H9 (cell line): ENCODE data around the gene XG. TPM values are rescaled to one million over a fixed set of nuclear protein-coding genes. Genes with fewer than 3 reads are reported as not detected.

Experiments used
- DNase-seq: peaks from one replicate; pipeline ENCODE4 v3.0.0-alpha.2; 2017
- H2AFZ ChIP-seq: one replicate; pipeline ENCODE4 v1.6.1; 2013; ENCODE audit warnings: mild to moderate bottlenecking, low read length, control low read depth, moderate library complexity
- H2AK5ac ChIP-seq: 2 replicates; pipeline ENCODE4 v1.6.1; 2013; ENCODE audit warnings: low read length, control low read depth, mixed read lengths; ENCODE audit not compliant: insufficient read length
- H2BK120ac ChIP-seq: one replicate; pipeline ENCODE4 v1.6.1; 2013; ENCODE audit warnings: low read depth, mild to moderate bottlenecking, low read length, control low read depth, inconsistent platforms; ENCODE audit not compliant: poor library complexity, severe bottlenecking
- H2BK12ac ChIP-seq: 2 replicates; pipeline ENCODE4 v1.6.1; 2013; ENCODE audit warnings: low read length, control low read depth, mixed read lengths, low read depth; ENCODE audit not compliant: insufficient read length
- H2BK15ac ChIP-seq: 2 replicates; pipeline ENCODE4 v1.6.1; 2013; ENCODE audit warnings: low read depth, low read length, control low read depth
- H2BK20ac ChIP-seq: one replicate; pipeline ENCODE4 v1.6.1; 2013; ENCODE audit warnings: low read depth, mild to moderate bottlenecking, low read length, control low read depth, inconsistent platforms; ENCODE audit not compliant: poor library complexity, severe bottlenecking
- H2BK5ac ChIP-seq: 2 replicates; pipeline ENCODE4 v1.6.1; 2013; ENCODE audit warnings: low read length, control low read depth, mixed read lengths; ENCODE audit not compliant: insufficient read length
- H3K14ac ChIP-seq: 2 replicates; pipeline ENCODE4 v1.6.1; 2013; ENCODE audit warnings: low read length, control low read depth; ENCODE audit not compliant: insufficient read depth
- H3K18ac ChIP-seq: 2 replicates; pipeline ENCODE4 v1.6.1; 2013; ENCODE audit warnings: low read depth, mild to moderate bottlenecking, mixed read lengths, low read length, control low read depth; ENCODE audit not compliant: insufficient read length
- H3K23ac ChIP-seq: 2 replicates; pipeline ENCODE4 v1.6.1; 2013; ENCODE audit warnings: low read length, control low read depth, mixed read lengths, low read depth; ENCODE audit not compliant: insufficient read length
- H3K23me2 ChIP-seq: 2 replicates; pipeline ENCODE4 v1.6.1; 2013; ENCODE audit warnings: low read depth, mild to moderate bottlenecking, mixed read lengths, low read length, control low read depth; ENCODE audit not compliant: insufficient read length, poor library complexity, severe bottlenecking
- H3K27ac ChIP-seq: 2 replicates; pipeline ENCODE4 v1.5.1; 2013; ENCODE audit warnings: low read length, control low read depth, mixed read lengths, low read depth; ENCODE audit not compliant: insufficient read length
- H3K27me3 ChIP-seq: 2 replicates; pipeline ENCODE4 v1.6.1; 2013; ENCODE audit warnings: low read length, control low read depth, inconsistent platforms; ENCODE audit not compliant: insufficient read depth
- H3K4ac ChIP-seq: 2 replicates; pipeline ENCODE4 v1.6.1; 2013; ENCODE audit warnings: low read depth, mild to moderate bottlenecking, control low read depth, inconsistent platforms, low read length, moderate library complexity
- H3K4me1 ChIP-seq: 2 replicates; pipeline ENCODE4 v1.6.1; 2013; ENCODE audit warnings: low read length, control low read depth, inconsistent platforms; ENCODE audit not compliant: insufficient read depth
- H3K4me2 ChIP-seq: 2 replicates; pipeline ENCODE4 v1.6.1; 2013; ENCODE audit warnings: low read length, control low read depth, mixed read lengths; ENCODE audit not compliant: insufficient read length, insufficient read depth
- H3K56ac ChIP-seq: 2 replicates; pipeline ENCODE4 v1.6.1; 2013; ENCODE audit warnings: low read depth, mild to moderate bottlenecking, mixed read lengths, low read length, control low read depth; ENCODE audit not compliant: insufficient read length
- H3K79me1 ChIP-seq: 2 replicates; pipeline ENCODE4 v1.6.1; 2013; ENCODE audit warnings: low read depth, mild to moderate bottlenecking, moderate library complexity, low read length, control low read depth, inconsistent platforms; ENCODE audit not compliant: insufficient read depth, poor library complexity, severe bottlenecking
- H3K79me2 ChIP-seq: 2 replicates; pipeline ENCODE4 v1.6.1; 2013; ENCODE audit warnings: low read length, control low read depth, inconsistent platforms; ENCODE audit not compliant: insufficient read depth
- H3K9ac ChIP-seq: 2 replicates; pipeline ENCODE4 v1.6.1; 2013; ENCODE audit warnings: low read length, control low read depth, mixed read lengths; ENCODE audit not compliant: insufficient read length; ENCODE audit errors: extremely low read depth
- H3K9me3 ChIP-seq: one replicate; pipeline ENCODE4 v1.6.1; 2013; ENCODE audit warnings: low read depth, low read length, inconsistent platforms; ENCODE audit not compliant: control insufficient read depth
- H3T11ph ChIP-seq: one replicate; pipeline ENCODE4 v1.6.1; 2013; ENCODE audit warnings: mild to moderate bottlenecking, low read length, control low read depth, inconsistent platforms
- H4K20me1 ChIP-seq: one replicate; pipeline ENCODE4 v1.6.1; 2013; ENCODE audit not compliant: control insufficient read depth, insufficient read length, insufficient read depth
- H4K5ac ChIP-seq: 2 replicates; pipeline ENCODE4 v1.6.1; 2013; ENCODE audit warnings: low read depth, mild to moderate bottlenecking, mixed read lengths, low read length, control low read depth; ENCODE audit not compliant: insufficient read length
- H4K8ac ChIP-seq: replicated peaks from 2 replicates; pipeline ENCODE4 v1.6.1; 2013; ENCODE audit warnings: low read length, control low read depth, mixed read lengths, low read depth; ENCODE audit not compliant: insufficient read length
- H4K91ac ChIP-seq: 2 replicates; pipeline ENCODE4 v1.6.1; 2013; ENCODE audit warnings: low read depth, mild to moderate bottlenecking, moderate library complexity, mixed read lengths, low read length, control low read depth; ENCODE audit not compliant: insufficient read length
- H3K27ac Mint-ChIP-seq, 3 experiments: 2 replicates in 2 of 3; 3 replicates in 1 of 3; pipeline ENCODE4 v1.8.0; 2020 to 2021; ENCODE audit warnings: mixed read lengths in 3 of 3, mild to moderate bottlenecking in 1 of 3, moderate library complexity in 1 of 3
- H3K27me3 Mint-ChIP-seq: 2 replicates; pipeline ENCODE4 v1.8.0; 2021; ENCODE audit warnings: low read depth, mild to moderate bottlenecking, moderate library complexity, mixed read lengths
- H3K36me3 Mint-ChIP-seq, 3 experiments: 2 replicates in 2 of 3; 3 replicates in 1 of 3; pipeline ENCODE4 v1.8.0; 2020 to 2021; ENCODE audit warnings: low read depth in 3 of 3, mixed read lengths in 3 of 3; ENCODE audit not compliant: insufficient read depth in 1 of 3
- H3K4me1 Mint-ChIP-seq, 2 experiments: 2 replicates each; pipeline ENCODE4 v1.8.0; 2020; ENCODE audit warnings: mixed read lengths in 2 of 2
- H3K4me3 Mint-ChIP-seq, 2 experiments: 2 replicates in 1 of 2; 3 replicates in 1 of 2; pipeline ENCODE4 v1.8.0; 2020 to 2021; ENCODE audit warnings: mild to moderate bottlenecking in 2 of 2, mixed read lengths in 2 of 2, moderate library complexity in 1 of 2
- H3K9me3 Mint-ChIP-seq, 2 experiments: 2 replicates in 1 of 2; 3 replicates in 1 of 2; pipeline ENCODE4 v1.8.0; 2020; ENCODE audit warnings: mild to moderate bottlenecking in 2 of 2, mixed read lengths in 2 of 2, moderate library complexity in 1 of 2
- WGBS: extraction: QIAGEN DNeasy Blood & Tissue Kit; methylation state at CpG from one replicate; pipeline ENCODE4 v1.1.7; 2013; ENCODE audit warnings: missing lambda C conversion rate, low lambda C conversion rate, mixed read lengths; ENCODE audit not compliant: insufficient read length; ENCODE audit errors: extremely low coverage; 5-methylcytosine and 5-hydroxymethylcytosine counted together
- total RNA-seq: library from RNA; stranded (reverse); gene quantifications from 2 replicates; pipeline ENCODE4 v1.2.1, GENCODE V29; 2021
- TF ChIP-seq, protein P1 (sequence below): fragments of 200-600 bp; sonication (generic); conservative IDR thresholded peaks from 3 replicates; pipeline ENCODE4 v1.8.0; 2021; ENCODE audit warnings: antibody characterized with exemption, mild to moderate bottlenecking

The XG gene
- total RNA-seq, 1 experiment from 2014 or later, result 1.1 TPM

DNA sequence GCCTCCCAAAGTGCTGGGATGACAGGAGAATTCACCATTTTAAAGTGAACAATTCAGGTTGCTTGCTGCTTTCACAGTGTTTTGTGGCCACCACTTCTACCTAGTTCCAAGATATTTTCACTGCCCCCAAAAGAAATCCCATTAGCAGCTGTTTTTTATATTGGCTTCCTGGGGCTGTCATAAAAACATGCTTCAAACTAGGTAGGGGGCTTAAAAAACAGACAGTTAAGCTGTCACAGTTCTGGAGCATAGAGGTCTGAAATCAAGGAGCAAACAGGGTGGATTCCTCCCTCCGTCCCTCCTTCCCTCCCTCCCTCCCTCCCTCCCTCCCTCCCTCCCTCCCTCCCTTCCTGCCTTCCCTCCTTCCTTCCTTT lies 3.0 kb upstream of the XG start:
- H2BK120ac ChIP-seq, result no peak overlapping the region
- H2BK15ac ChIP-seq, result no peak overlapping the region
- H3K56ac ChIP-seq, result no peak overlapping the region
- peaks cover 6% of the 10 kb centered on the region in 2 experiments; a peak in 3 of 4 replicates for H3K4me1 Mint-ChIP-seq
- H3K79me2 ChIP-seq, result no peaks in the 10 kb centered on the region
- H3K23ac ChIP-seq, result no peak overlapping the region
- H3T11ph ChIP-seq, result no peak overlapping the region
- no peak overlapping the region for H4K91ac ChIP-seq
- H3K27ac Mint-ChIP-seq, result peak overlapping the region in 1 of 3 experiments; percentile 31; a peak in 1 of 7 replicates
- H3K27me3 ChIP-seq, result no peaks in the 10 kb centered on the region
- H3K9me3 ChIP-seq, result no peaks in the 10 kb centered on the region
- no peaks in the 10 kb centered on the region for H3K4me1 ChIP-seq
- H3K4me2 ChIP-seq, result no peak overlapping the region
- H4K5ac ChIP-seq, result no peak overlapping the region
- H4K20me1 ChIP-seq, result no peaks in the 10 kb centered on the region
- no peak overlapping the region for H3K14ac ChIP-seq
- H3K9me3 Mint-ChIP-seq, result peaks cover 0 to 3% of the 10 kb centered on the region in 2 experiments; a peak in 2 of 5 replicates
- H3K23me2 ChIP-seq, result no peaks in the 10 kb centered on the region
- no CpG with 5 or more reads among the region's 1 CpG for WGBS
- no peak overlapping the region for H3K18ac ChIP-seq
- DNase-seq, result no peak
- H3K79me1 ChIP-seq, result no peaks in the 10 kb centered on the region
- no peak overlapping the region for H2BK5ac ChIP-seq
- no peak overlapping the region for H2BK20ac ChIP-seq
- H3K4me3 Mint-ChIP-seq, result no peak overlapping the region
- H2BK12ac ChIP-seq, result no peak overlapping the region
- H3K4ac ChIP-seq, result no peak overlapping the region
- no peak overlapping the region for H3K27ac ChIP-seq
- no peaks in the 10 kb centered on the region for H3K27me3 Mint-ChIP-seq
- TF ChIP-seq, protein P1, sequence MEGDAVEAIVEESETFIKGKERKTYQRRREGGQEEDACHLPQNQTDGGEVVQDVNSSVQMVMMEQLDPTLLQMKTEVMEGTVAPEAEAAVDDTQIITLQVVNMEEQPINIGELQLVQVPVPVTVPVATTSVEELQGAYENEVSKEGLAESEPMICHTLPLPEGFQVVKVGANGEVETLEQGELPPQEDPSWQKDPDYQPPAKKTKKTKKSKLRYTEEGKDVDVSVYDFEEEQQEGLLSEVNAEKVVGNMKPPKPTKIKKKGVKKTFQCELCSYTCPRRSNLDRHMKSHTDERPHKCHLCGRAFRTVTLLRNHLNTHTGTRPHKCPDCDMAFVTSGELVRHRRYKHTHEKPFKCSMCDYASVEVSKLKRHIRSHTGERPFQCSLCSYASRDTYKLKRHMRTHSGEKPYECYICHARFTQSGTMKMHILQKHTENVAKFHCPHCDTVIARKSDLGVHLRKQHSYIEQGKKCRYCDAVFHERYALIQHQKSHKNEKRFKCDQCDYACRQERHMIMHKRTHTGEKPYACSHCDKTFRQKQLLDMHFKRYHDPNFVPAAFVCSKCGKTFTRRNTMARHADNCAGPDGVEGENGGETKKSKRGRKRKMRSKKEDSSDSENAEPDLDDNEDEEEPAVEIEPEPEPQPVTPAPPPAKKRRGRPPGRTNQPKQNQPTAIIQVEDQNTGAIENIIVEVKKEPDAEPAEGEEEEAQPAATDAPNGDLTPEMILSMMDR, result no peak
- no peak overlapping the region for H2AK5ac ChIP-seq
- H3K36me3 Mint-ChIP-seq, result 0 out of 7 replicates have a peak, but pooled peaks cover 0 to 2% (median 0%) of the 10 kb centered on the region in 3 experiments
- H4K8ac ChIP-seq, result no peak overlapping the region
- no peak overlapping the region for H2AFZ ChIP-seq
- H3K9ac ChIP-seq, result no peak overlapping the region
